GM21786 (cell line): ENCODE results near the gene SERPINB6.
A peak's percentile ranks its signal among the peaks of the same experiment; 100 is the strongest.
"Not testable (repeated sequence)": the region's sequence is repeated elsewhere in the genome, so short reads cannot be mapped to it uniquely, and the experiment has no call there.

Experiments
- ATAC-seq: cut with Tn5 transposase; IDR thresholded peaks from one replicate; pipeline ENCODE4 v1.9.1; 2021; ENCODE audit not compliant: unreplicated experiment

Gene SERPINB6

DNA sequence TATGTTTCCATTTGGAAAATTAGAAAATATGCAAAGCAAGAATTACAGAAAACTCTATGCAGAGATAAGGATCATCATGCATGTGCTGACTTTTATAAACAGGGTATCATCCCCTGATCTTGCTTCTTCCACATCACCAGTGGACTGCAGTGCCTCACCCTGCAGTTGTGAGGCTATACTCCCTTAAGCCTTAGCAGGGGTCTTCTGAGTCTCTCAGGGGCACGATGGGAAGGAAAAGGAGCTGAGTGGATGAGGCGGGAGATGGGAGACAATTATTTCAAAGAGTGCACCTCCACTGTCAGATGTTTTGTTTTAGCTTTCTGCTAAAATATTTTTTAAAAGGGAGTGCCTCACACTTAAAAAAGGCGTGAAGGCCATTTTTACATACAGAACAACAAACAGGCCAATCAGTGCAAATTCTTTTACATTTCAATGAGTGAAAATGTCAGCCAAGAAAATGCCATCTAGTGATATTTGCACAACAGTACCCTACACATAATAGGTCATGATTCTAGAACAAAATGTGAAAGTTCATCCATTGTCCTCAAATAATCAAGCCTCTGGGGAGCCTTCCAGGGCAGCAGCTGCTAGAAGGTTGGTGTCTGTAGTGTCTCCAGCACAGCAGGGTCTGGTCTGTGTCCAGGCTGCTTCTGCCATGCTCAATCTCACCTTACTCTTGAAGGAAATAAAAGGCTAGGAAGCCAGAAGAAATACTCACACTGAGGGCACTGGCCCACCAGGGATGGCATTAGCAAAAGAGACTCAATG lies 55.0 kb downstream of the SERPINB6 start:
- no peak for ATAC-seq

DNA sequence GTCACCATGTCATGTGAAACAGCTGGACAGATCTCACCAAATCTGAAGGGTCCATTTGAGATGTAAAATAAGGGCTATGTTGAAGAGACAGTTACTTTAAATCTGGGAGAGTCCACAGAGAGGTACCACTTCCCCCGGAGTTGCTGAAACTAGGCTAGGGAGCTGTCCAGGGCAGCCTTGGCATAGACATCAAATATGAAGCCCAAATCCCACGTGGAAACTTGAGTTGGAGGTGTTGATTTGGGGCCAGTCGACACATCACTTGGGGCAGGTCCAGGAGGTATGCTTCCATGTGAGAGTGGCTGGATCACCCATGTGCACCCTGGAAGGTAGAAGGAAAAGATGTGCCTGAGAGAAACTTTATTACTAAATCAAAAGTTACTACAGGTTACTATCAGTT lies 56.2 kb downstream of the SERPINB6 start:
- ATAC-seq: no peak

GRCh38 chr6:2914318-2914660 lies 57.1 kb downstream of the SERPINB6 start:
- ATAC-seq: no peak

DNA sequence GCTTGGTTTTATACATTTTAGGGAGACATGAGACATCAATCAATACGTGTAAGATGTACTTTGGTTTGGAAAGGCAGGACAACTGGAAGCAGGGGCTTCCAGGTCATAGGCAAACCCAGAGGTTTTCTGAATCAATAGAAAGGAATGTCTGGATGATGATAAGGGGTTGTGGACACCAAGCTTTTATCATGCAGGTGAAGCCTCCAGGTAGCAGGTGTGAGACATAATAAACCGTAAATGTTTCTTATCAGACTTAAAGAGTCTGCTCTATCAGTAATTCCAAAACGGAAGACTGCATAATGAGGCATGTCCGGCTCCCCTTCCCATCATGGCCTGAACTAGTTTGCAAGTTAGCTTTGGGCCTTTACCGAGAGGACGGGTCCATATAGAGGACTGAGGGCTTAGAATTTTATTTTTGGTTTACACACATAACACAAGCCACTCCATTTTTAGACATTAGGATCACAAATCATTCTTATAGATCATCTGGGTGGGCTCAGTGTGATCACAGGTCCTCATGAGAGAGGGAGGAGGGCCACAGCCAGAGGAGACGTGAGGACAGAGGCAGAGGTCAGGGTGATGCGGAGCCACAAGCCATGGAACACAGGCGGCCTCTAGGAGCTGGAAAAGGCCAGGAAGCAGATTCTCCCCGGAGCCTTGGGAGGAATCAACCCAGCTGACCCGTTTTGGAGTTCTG lies 57.6 kb downstream of the SERPINB6 start:
- no peak for ATAC-seq

DNA sequence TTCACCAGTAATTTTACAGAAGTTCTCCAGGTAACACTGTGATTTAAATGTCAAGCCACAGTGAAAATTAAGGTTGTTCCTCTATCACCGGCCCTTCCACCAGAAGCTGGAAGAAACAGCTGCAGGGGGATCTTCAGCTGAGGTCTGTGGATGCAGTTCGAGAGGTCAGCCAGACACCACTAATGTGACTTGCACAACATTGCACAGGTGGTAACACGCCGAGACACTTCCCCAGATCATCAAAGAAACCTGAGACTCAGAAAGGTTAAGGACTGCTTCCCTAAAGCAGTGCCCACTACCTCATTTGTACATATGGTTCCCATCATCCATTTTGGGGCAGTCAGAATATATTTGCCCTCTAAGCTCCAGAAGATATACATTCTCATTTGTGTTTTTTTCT lies 60.2 kb downstream of the SERPINB6 start:
- ATAC-seq: peak; percentile 71

- no peak for ATAC-seq
These were observed 61.6 kb downstream of the SERPINB6 start for GRCh38 chr6:2909718-2910117.

- ATAC-seq: not testable (repeated sequence)
These were observed 62.2 kb downstream of the SERPINB6 start for GRCh38 chr6:2909051-2909606.

- ATAC-seq: not testable (repeated sequence)
These were observed 62.9 kb downstream of the SERPINB6 start for GRCh38 chr6:2908516-2908915.

GRCh38 chr6:2903411-2904185 lies 67.8 kb downstream of the SERPINB6 start:
- ATAC-seq: not testable (repeated sequence)

- not testable (repeated sequence) for ATAC-seq
These were observed 69.5 kb downstream of the SERPINB6 start for GRCh38 chr6:2901645-2902502.

DNA sequence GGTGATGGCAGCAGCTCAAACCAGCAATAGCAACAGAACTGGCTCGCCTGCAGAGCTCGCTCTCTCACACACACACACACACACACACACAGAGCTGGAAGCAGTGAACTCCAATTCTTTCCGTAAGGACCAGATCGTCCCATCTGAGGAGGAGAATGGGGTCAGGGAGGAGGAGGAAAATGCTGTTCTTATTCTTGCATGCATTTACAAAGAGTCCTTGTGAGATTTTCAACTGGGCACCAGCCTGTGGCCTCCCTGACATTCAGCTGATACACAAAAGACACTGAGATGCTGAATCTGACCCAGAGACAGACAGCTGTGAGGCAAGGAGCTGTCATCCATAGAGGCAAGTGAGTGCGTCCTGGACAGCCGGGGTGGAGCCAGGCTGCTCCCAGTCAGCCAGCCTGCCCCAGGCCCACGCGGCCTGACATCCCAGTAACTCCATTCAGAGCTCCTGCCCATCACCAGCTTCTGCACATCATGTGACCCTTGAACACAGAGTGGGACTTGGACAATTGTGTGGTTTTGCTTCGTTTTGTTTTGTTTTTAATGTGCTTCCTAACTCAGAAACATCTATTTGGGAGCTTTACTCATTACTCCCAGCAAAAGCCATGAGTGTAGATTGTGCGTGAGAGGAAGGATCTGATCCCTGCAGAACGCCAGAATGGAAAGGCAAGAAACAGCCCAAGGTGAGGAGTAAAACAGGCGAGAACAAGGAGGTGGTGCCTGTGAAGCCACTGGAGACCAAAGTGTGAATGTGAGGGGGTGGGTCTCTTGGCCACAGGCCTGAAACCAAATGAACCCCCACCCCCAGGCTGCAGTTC lies 70.3 kb downstream of the SERPINB6 start:
- ATAC-seq: no peak

GRCh38 chr6:2900221-2900807 lies 71.1 kb downstream of the SERPINB6 start:
- ATAC-seq: no peak

- ATAC-seq: no peak
These were observed 71.8 kb downstream of the SERPINB6 start for GRCh38 chr6:2899596-2899995.
